ENCODE measurements around the gene XAGE1A. TPM values are rescaled to one million over a fixed set of nuclear protein-coding genes. Genes with fewer than 3 reads are reported as not detected.
"Not testable (repeated sequence)": the region's sequence is repeated elsewhere in the genome, so short reads cannot be mapped to it uniquely, and the experiment has no call there.

Gene XAGE1A
- total RNA-seq, 2 donors from 2014 or later: not detected

- TF ChIP-seq CTCF (IDR thresholded peaks at IDR 0.05): no peak
- no peak for ATAC-seq
- no peak overlapping the region for H3K27ac ChIP-seq
- H3K27me3 ChIP-seq: no peaks in the 10 kb centered on the region
- H3K4me3 ChIP-seq: no peak overlapping the region
- no peaks in the 10 kb centered on the region for H3K9me3 ChIP-seq
- H3K4me1 ChIP-seq: no peaks in the 10 kb centered on the region
- no peaks in the 10 kb centered on the region for H3K36me3 ChIP-seq (replicated peaks in 1 of 2; ENCODE audit: insufficient read depth in 1 of 2, low read depth in 2 of 2)
- intact Hi-C loops (cut with DNase I): no loop called here
- 86 to 88% methylated on average over 8 to 10 of the region's 21 CpGs for WGBS, 2 donors
- DNase-seq: no peak
Observed at GRCh38 chrX:52544147-52544840, 48.7 kb downstream of the XAGE1A start.

GRCh38 chrX:52548769-52549168 is 53.2 kb downstream of the XAGE1A start:
- H3K27ac ChIP-seq; DNase-seq; intact Hi-C loops (cut with DNase I); H3K27me3 ChIP-seq; H3K9me3 ChIP-seq; H3K4me1 ChIP-seq; H3K4me3 ChIP-seq; H3K36me3 ChIP-seq (replicated peaks in 1 of 2; ENCODE audit: insufficient read depth in 1 of 2, low read depth in 2 of 2); ATAC-seq: not testable (repeated sequence)
- WGBS, 2 donors: 44 to 54% methylated on average over 3 of the region's 3 CpGs

Small RNA genes within 50 kb of the gene (small RNA-seq; reads per million reads assigned to genes)
- not detected for gene BX510359.8
- not detected for gene RBM22P7

Other genes starting within 250 kb of the XAGE1A start
- not detected for gene XAGE2, start 126.8 kb upstream of the XAGE1A start, total RNA-seq
- gene XAGE1B, start 21.3 kb downstream of the XAGE1A start, total RNA-seq: not detected
- gene SSX7, start 159.1 kb downstream of the XAGE1A start, total RNA-seq: not detected
- gene SSX2, start 211.4 kb downstream of the XAGE1A start, total RNA-seq: not detected

All from body of pancreas (tissue), 4 donors.